ENCODE data around the gene ECI2.

The ECI2 gene

GRCh38 chr6:4159491-4159890, 24.1 kb upstream of the ECI2 start:
- no peak overlapping the region for H3K9ac ChIP-seq (ENCODE audit: low read depth, low read length, poor library complexity, severe bottlenecking)

GRCh38 chr6:4157506-4157905, 22.1 kb upstream of the ECI2 start:
- Histone ChIP-seq H3K79me2 (ENCODE audit: insufficient read depth, low read length) (no peaks in the 10 kb centered on the region), H3K9ac (ENCODE audit: low read depth, low read length, poor library complexity, severe bottlenecking) (no peak overlapping the region), H4K20me1 (ENCODE audit: insufficient read depth, low read length, poor library complexity, severe bottlenecking) (no peaks in the 10 kb centered on the region), H3K4me3 (ENCODE audit: low read length, poor library complexity, severe bottlenecking) (no peak overlapping the region), H3K9me3 (ENCODE audit: insufficient read depth, low read depth, low read length) (no peaks in the 10 kb centered on the region), H3K9me2 (replicated peaks; ENCODE audit: low read depth, low read length) (no peaks in the 10 kb centered on the region), H3F3A (ENCODE audit: low read depth) (no peaks in the 10 kb centered on the region), H3K4me2 (ENCODE audit: low read depth, low read length, poor library complexity, severe bottlenecking) (no peak overlapping the region), H2AFZ (ENCODE audit: low read length) (no peak overlapping the region), H3K4me1 (ENCODE audit: insufficient read depth, low read length, poor library complexity, severe bottlenecking) (peaks cover 7% of the 10 kb centered on the region), H3K36me3 (ENCODE audit: insufficient read depth, low read length) (no peaks in the 10 kb centered on the region), H3K27me3 (ENCODE audit: insufficient read depth, low read length, poor library complexity, severe bottlenecking) (no peaks in the 10 kb centered on the region)
- TF ChIP-seq EZH2phosphoT487 (IDR thresholded peaks at IDR 0.05; ENCODE audit: borderline replicate concordance) = no peak

More at GRCh38 chr6:4159491-4159890, 24.1 kb upstream of the ECI2 start:
- TF ChIP-seq EZH2phosphoT487 (IDR thresholded peaks at IDR 0.05; ENCODE audit: borderline replicate concordance) = no peak
- TF ChIP-seq CTCF (conservative IDR thresholded peaks at IDR 0.05; ENCODE audit: low read length) = no peak
- Histone ChIP-seq H4K20me1 (ENCODE audit: insufficient read depth, low read length, poor library complexity, severe bottlenecking) (no peaks in the 10 kb centered on the region), H3K9me2 (replicated peaks; ENCODE audit: low read depth, low read length) (no peaks in the 10 kb centered on the region), H3K4me3 (ENCODE audit: low read length, poor library complexity, severe bottlenecking) (no peak overlapping the region), H2AFZ (ENCODE audit: low read length) (no peak overlapping the region), H3K9me3 (ENCODE audit: insufficient read depth, low read depth, low read length) (no peaks in the 10 kb centered on the region), H3K79me2 (ENCODE audit: insufficient read depth, low read length) (no peaks in the 10 kb centered on the region), H3K4me1 (ENCODE audit: insufficient read depth, low read length, poor library complexity, severe bottlenecking) (peaks cover 7% of the 10 kb centered on the region), H3K4me2 (ENCODE audit: low read depth, low read length, poor library complexity, severe bottlenecking) (no peak overlapping the region), H3K36me3 (ENCODE audit: insufficient read depth, low read length) (no peaks in the 10 kb centered on the region), H3F3A (ENCODE audit: low read depth) (no peaks in the 10 kb centered on the region), H3K27me3 (ENCODE audit: insufficient read depth, low read length, poor library complexity, severe bottlenecking) (no peaks in the 10 kb centered on the region)

GRCh38 chr6:4155848-4156466, 20.6 kb upstream of the ECI2 start:
- H3K4me1 ChIP-seq (ENCODE audit: insufficient read depth, low read length, poor library complexity, severe bottlenecking) = peaks cover 7% of the 10 kb centered on the region
- H3K4me2 ChIP-seq (ENCODE audit: low read depth, low read length, poor library complexity, severe bottlenecking) = peak overlapping the region; percentile 56
- no peaks in the 10 kb centered on the region for H3F3A ChIP-seq (ENCODE audit: low read depth)
- no peaks in the 10 kb centered on the region for H3K36me3 ChIP-seq (ENCODE audit: insufficient read depth, low read length)
- H4K20me1 ChIP-seq (ENCODE audit: insufficient read depth, low read length, poor library complexity, severe bottlenecking) = no peaks in the 10 kb centered on the region
- peak overlapping the region; percentile 23 for H3K9ac ChIP-seq (ENCODE audit: low read depth, low read length, poor library complexity, severe bottlenecking)
- no peaks in the 10 kb centered on the region for H3K27me3 ChIP-seq (ENCODE audit: insufficient read depth, low read length, poor library complexity, severe bottlenecking)
- H2AFZ ChIP-seq (ENCODE audit: low read length) = peak overlapping the region; percentile 83
- H3K4me3 ChIP-seq (ENCODE audit: low read length, poor library complexity, severe bottlenecking) = peak overlapping the region; percentile 54
- TF ChIP-seq CTCF (conservative IDR thresholded peaks at IDR 0.05; ENCODE audit: low read length) (peak; percentile 82), EZH2phosphoT487 (IDR thresholded peaks at IDR 0.05; ENCODE audit: borderline replicate concordance) (no peak)
- no peaks in the 10 kb centered on the region for H3K79me2 ChIP-seq (ENCODE audit: insufficient read depth, low read length)
- H3K9me2 ChIP-seq (replicated peaks; ENCODE audit: low read depth, low read length) = no peaks in the 10 kb centered on the region
- no peaks in the 10 kb centered on the region for H3K9me3 ChIP-seq (ENCODE audit: insufficient read depth, low read depth, low read length)

- H3K9ac ChIP-seq (ENCODE audit: low read depth, low read length, poor library complexity, severe bottlenecking) = no peak overlapping the region
- H3K4me2 ChIP-seq (ENCODE audit: low read depth, low read length, poor library complexity, severe bottlenecking) = no peak overlapping the region
- H3K79me2 ChIP-seq (ENCODE audit: insufficient read depth, low read length) = no peaks in the 10 kb centered on the region
Measured at GRCh38 chr6:4153514-4153985, 18.2 kb upstream of the ECI2 start.

More at GRCh38 chr6:4153514-4153985, 18.2 kb upstream of the ECI2 start:
- Histone ChIP-seq H3K4me1 (ENCODE audit: insufficient read depth, low read length, poor library complexity, severe bottlenecking) (peaks cover 7% of the 10 kb centered on the region), H2AFZ (ENCODE audit: low read length) (no peak overlapping the region), H3K27me3 (ENCODE audit: insufficient read depth, low read length, poor library complexity, severe bottlenecking) (no peaks in the 10 kb centered on the region), H4K20me1 (ENCODE audit: insufficient read depth, low read length, poor library complexity, severe bottlenecking) (no peaks in the 10 kb centered on the region), H3F3A (ENCODE audit: low read depth) (no peaks in the 10 kb centered on the region), H3K9me3 (ENCODE audit: insufficient read depth, low read depth, low read length) (no peaks in the 10 kb centered on the region), H3K36me3 (ENCODE audit: insufficient read depth, low read length) (no peaks in the 10 kb centered on the region), H3K4me3 (ENCODE audit: low read length, poor library complexity, severe bottlenecking) (no peak overlapping the region), H3K9me2 (replicated peaks; ENCODE audit: low read depth, low read length) (no peaks in the 10 kb centered on the region)
- TF ChIP-seq EZH2phosphoT487 (IDR thresholded peaks at IDR 0.05; ENCODE audit: borderline replicate concordance) = no peak
- TF ChIP-seq CTCF (conservative IDR thresholded peaks at IDR 0.05; ENCODE audit: low read length) = no peak

All from Loucy (cell line).